Muscle of back (tissue), 11 donors: ENCODE data around the gene TBCCD1. TPM values are rescaled to one million over a fixed set of nuclear protein-coding genes. Genes with fewer than 3 reads are reported as not detected.
"Not testable (repeated sequence)": the region's sequence is repeated elsewhere in the genome, so short reads cannot be mapped to it uniquely, and the experiment has no call there.

Source experiments
- DNase-seq, 3 donors: peaks; one replicate each; pipeline versions ENCODE4 v3.0.0 to v3.0.0-alpha.2; 2013
- polyA plus RNA-seq, 10 donors: library from polyadenylated mRNA; unstranded; fragments of 120-200 nt; gene quantifications; one replicate each; pipeline ENCODE4 v1.2.1, GENCODE V29; 2013; ENCODE audit not compliant: insufficient read length in 10 of 10

TBCCD1 gene
- polyA plus RNA-seq, 10 donors, result 9.9 to 15.5 (median 12.8) TPM

GRCh38 chr3:186520957-186521842 is 45.9 kb downstream of the TBCCD1 start:
- DNase-seq, result no peak

- DNase-seq, result peak in 1 of 3 donors; percentile 25
Observed at GRCh38 chr3:186520431-186520830, 46.7 kb downstream of the TBCCD1 start.

DNA sequence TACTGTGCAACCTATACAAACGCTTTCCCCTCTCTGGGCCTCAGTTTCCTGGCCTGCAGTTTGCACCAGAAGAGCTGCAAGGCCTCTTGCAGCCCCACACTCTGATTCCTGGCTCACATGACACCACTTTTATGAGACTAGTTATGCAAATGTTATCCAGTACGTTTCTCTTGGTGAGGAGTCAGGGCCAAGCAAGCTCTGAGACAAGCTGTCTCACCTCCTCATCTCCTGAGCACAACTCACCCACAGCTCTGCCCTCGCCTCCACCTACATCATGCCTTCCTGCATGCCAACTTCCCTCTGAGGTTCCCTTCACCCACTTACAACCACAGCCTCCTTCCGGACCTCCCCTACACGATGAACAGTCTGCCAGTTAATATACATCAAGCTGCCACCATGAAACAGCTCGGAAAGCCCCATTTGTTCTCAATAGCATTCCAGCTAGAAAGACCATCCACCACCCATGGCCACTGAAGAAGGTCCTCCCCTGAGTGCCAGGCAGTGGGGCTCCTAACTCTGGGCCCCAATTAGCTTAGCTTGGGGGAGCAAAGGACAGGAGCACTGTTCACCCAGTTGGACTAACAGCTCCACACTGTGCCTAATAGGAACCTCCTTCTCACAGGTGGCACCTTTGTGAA is 48.0 kb downstream of the TBCCD1 start:
- no peak for DNase-seq

DNA sequence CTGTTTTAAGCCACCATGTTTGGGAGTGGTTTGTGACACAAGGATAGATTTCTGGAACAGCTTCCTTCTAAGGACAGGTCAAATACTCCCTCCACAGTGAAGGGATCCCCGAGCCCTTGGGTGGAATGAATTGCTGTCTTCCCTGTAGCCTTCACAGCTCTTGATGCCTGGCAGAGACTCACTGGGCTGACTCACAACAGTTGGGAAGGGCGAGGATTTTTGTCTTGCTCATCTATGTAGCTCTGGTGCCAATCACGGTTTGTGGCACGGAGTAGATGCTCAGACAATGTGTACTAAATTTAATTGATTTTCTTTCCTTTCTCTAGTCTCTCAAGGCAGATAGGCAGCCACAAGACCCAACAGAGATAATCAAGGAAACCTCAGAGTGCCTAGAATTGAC is 49.9 kb downstream of the TBCCD1 start:
- DNase-seq, result no peak

- no peak for DNase-seq
Observed at GRCh38 chr3:186516646-186517045, 50.5 kb downstream of the TBCCD1 start.

DNA sequence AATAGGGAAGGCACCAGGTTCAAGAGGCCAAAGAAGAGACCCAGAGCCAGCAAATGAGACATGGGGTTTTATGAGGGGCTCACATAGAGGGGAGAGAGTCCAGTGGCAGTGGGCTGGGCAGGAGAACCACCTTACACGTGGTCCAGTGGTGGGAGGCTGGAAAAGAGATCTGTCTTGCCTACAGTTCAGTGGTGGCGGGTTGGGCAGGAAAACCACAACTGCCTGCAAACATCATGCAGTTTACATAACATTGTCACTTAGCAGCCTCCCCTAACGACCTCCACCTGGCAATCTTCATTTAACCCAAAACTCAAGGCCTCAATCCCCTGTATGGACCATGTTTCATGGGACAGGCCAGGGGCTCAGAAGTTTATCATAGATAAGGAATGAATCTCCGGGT is 52.0 kb downstream of the TBCCD1 start:
- no peak for DNase-seq

DNA sequence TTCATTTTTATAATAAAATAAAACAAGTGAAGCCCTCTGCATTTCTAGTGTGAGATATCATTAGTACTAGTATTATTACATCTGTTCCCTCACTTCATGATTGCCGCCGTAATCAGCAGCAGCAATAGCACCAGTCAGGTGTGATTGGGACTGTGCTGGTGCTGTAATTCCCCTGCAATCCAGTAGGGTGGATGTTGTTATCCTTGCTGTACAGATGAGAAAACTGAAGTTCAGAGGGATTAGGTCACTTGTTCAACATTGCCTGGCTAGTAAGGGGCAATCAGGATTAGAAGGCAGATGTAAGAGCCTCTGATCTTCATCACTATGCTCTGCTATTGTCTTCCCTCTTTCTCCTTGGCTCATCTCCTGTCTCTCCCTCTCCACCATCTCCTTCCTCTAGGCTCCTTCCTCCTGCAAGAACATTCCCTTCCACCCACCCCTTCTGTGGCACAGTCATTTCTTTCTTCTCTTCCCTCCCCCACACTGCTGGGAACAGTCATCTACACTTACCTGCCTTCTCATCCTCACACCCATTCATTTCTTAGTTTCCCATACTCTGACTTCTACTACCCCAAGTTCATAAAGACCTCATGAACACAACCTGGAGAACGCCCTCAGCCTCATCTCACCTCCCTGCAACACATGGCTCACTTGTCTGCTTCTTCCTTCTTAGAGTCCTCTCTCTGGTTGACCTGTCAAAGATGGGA is 52.7 kb downstream of the TBCCD1 start:
- no peak for DNase-seq

DNA sequence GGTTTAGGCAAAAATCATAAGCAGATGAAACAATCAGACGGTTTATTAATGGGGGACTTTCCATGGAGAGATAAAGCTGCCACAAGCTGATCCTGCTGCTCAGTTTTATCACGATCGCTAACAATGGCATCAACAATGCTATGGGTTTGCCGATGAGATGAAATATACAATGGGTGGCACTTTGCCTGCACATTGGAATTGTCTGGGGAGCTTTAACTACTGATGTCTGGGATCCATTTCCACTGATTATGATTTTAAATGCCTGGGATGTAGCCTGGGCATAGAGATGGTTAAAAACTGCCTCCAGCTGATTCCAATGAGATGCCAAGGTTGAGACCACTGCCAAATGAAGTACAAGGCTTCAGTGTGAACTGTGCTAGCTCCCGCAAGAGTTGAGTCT is 53.8 kb downstream of the TBCCD1 start:
- no peak for DNase-seq

DNA sequence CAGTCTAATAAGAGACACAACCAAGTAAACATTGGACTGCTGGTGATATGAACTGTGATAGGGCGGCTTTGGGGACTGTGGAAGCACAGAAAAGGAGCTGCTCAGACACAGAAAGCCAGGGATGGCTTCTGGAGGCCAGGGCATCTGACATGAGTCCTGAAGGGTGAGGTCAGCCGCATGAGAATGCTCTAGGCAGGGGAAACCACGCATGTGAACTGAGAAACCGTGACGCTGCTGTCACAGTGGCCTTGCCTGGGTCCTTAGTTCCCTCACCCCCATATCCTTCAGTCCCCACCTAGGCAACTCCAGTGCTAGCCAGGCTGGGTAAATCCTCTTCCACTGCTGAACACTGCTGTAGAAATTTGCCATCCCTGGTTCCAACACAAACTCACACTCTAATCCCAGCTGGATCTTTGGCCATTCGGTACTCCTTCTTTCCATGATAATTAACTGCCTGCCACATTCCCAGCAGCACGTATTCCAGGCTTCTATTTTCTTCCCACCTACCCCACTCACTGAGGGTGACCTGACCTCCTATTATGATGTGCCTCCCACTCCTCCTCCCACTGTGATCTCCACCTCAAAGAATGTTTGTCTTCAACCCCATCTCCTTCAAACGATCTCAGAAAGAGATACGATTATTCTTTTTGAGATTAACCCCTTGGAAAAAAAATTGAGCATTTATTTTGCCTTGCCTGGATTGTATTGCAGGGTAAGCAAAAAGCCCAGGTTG is 54.4 kb downstream of the TBCCD1 start:
- no peak for DNase-seq

- no peak for DNase-seq
Observed at GRCh38 chr3:186511702-186512101, 55.4 kb downstream of the TBCCD1 start.

GRCh38 chr3:186511245-186511644 is 55.9 kb downstream of the TBCCD1 start:
- no peak for DNase-seq

- no peak for DNase-seq
Observed at GRCh38 chr3:186510374-186511079, 56.6 kb downstream of the TBCCD1 start.

DNA sequence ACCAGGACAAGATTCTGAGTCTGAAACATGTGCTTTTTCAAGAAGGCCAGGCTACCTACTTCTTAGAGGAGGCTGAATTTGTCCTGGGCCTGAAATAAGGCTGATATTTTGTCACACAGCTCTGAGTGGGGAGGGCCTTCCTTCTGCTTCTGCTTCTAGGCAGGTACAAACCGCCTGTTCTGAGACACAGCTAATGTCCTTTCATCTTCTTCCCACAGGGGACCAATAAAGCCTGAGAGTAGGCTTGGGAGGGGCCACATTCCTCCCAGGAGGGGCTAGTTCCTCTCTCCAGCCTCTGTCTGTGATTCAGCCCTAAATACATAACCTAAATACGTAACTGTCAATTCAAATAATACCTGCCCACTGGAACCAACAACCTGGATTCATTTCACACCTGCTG is 57.7 kb downstream of the TBCCD1 start:
- no peak for DNase-seq

GRCh38 chr3:186506857-186507256 is 60.3 kb downstream of the TBCCD1 start:
- no peak for DNase-seq

GRCh38 chr3:186506191-186506739 is 60.9 kb downstream of the TBCCD1 start:
- no peak for DNase-seq

GRCh38 chr3:186502966-186503712 is 64.0 kb downstream of the TBCCD1 start:
- DNase-seq, result no peak

DNA sequence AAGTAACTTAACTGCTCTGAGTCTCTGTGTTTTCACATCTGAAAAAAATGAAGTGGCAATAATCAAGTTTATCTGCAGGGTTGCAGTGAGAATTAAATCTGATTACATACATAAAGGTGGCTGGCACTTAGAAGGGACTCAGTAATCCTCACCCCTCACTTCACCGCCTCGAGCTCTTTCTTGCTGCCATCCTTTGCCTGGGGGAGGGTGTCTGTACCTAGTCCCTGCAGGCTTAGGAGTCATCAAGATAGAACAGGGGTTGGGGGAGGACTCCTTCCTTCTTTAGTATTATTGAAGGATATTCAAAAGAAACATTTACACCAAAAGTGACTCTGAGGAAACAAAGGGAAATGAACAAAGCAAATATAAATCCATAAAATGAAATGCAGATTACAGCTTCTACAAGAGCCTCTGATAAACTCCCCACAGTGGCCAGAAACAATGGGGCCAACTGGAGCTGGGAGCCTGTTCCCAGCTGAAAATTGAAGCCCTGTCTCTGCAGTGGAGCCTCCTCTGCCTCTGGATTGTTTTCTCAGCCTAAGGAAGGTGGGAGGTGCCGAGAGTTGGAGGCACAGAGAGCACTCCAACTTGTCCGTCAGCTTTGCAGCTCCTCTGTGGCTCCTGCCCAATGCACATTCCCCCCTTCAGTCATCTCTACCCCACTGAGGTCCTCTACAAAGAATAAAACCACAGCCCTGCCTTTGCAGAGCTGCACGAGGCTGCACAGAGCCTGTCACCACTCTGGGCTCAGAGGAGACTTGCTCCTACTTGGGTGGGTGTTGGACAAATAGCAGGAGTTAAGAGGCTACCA is 64.8 kb downstream of the TBCCD1 start:
- DNase-seq, result no peak

- not testable (repeated sequence) for DNase-seq
Observed at GRCh38 chr3:186499949-186500348, 67.2 kb downstream of the TBCCD1 start.

DNA sequence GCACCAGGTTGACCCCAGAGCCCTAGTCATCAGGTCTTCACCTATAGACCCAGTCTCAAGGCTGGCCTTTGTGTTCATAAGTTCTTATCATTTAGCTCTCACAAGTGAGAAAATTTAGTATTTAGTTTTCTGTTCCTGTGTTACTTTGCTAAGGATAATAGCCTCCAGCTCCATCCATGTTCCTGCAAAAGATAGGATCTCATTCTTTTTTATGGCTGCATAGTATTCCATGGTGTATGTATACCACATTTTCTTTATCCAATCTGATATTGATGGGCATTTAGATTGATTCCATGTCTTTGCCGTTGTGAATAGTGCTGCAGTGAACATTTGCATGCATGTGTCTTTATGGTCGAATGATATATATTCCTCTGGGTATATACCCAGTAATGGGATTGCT is 69.1 kb downstream of the TBCCD1 start:
- not testable (repeated sequence) for DNase-seq
